Smooth muscle cell (in vitro differentiated cells): ENCODE measurements around the gene SLC38A11. TPM values are rescaled to one million over a fixed set of nuclear protein-coding genes. Genes with fewer than 3 reads are reported as not detected.

Experiments
- DNase-seq: peaks from one replicate; lab custom pipeline; 2025; ENCODE audit not compliant: unreplicated experiment; lab: John Stamatoyannopoulos, UW
- H2AFZ ChIP-seq: fragments of 200-600 bp; sonication (generic); 2 replicates; pipeline ENCODE4 v1.6.0; 2016; ENCODE audit warnings: antibody characterized with exemption, low read depth, mild to moderate bottlenecking
- H3F3A ChIP-seq: fragments of 200-600 bp; sonication (generic); 2 replicates; pipeline ENCODE4 v1.6.0; 2017; ENCODE audit warnings: antibody characterized with exemption, low read depth
- H3K27ac ChIP-seq: fragments of 200-600 bp; sonication (generic); 2 replicates; pipeline ENCODE4 v1.5.1; 2016; ENCODE audit warnings: low read depth, mild to moderate bottlenecking
- H3K27me3 ChIP-seq: fragments of 200-600 bp; sonication (generic); 2 replicates; pipeline ENCODE4 v1.6.1; 2016; ENCODE audit warnings: low read depth, mild to moderate bottlenecking
- H3K36me3 ChIP-seq: fragments of 200-600 bp; sonication (generic); 2 replicates; pipeline ENCODE4 v1.5.1; 2016; ENCODE audit warnings: low read depth
- H3K4me1 ChIP-seq: fragments of 200-600 bp; sonication (generic); 2 replicates; pipeline ENCODE4 v1.5.1; 2016; ENCODE audit warnings: low read depth
- H3K4me2 ChIP-seq: fragments of 200-600 bp; sonication (generic); 2 replicates; pipeline ENCODE4 v1.6.0; 2016; ENCODE audit warnings: mild to moderate bottlenecking
- H3K4me3 ChIP-seq: fragments of 200-600 bp; sonication (generic); 2 replicates; pipeline ENCODE4 v1.5.1; 2016; ENCODE audit warnings: mild to moderate bottlenecking
- H3K79me2 ChIP-seq: fragments of 200-600 bp; sonication (generic); 2 replicates; pipeline ENCODE4 v1.6.0; 2016; ENCODE audit warnings: low read depth, mild to moderate bottlenecking
- H3K9ac ChIP-seq: fragments of 200-600 bp; sonication (generic); 2 replicates; pipeline ENCODE4 v1.6.0; 2016; ENCODE audit warnings: low read depth
- H3K9me3 ChIP-seq: fragments of 200-600 bp; sonication (generic); replicated peaks from 2 replicates; pipeline ENCODE4 v1.5.1; 2016; ENCODE audit warnings: low read depth
- H4K20me1 ChIP-seq: fragments of 200-600 bp; sonication (generic); 2 replicates; pipeline ENCODE4 v1.6.0; 2016; ENCODE audit warnings: low read depth
- CTCF ChIP-seq: fragments of 200-600 bp; sonication (generic); IDR thresholded peaks from 2 replicates; pipeline ENCODE4 v1.5.1; 2017; ENCODE audit warnings: borderline replicate concordance, mild to moderate bottlenecking, antibody characterized with exemption; ENCODE audit not compliant: insufficient read depth, poor library complexity, severe bottlenecking
- whole genome bisulfite sequencing: methylation state at CpG from one replicate; pipeline ENCODE4 v1.1.7; 2016; ENCODE audit warnings: low lambda C conversion rate; 5-methylcytosine and 5-hydroxymethylcytosine counted together
- polyA plus RNA-seq: library from polyadenylated mRNA; unstranded; fragments of >200 nt; fragmentation: Nextera tagmentation; extraction: Ambion mirVana; gene quantifications from 2 replicates; pipeline ENCODE4 v1.2.1, GENCODE V29; 2016
- total RNA-seq: library from RNA; depleted of rRNA; stranded (reverse); fragments of >200 nt; gene quantifications from 2 replicates; pipeline ENCODE4 v1.2.3, GENCODE V29; 2014

SLC38A11 gene
- total and polyA plus RNA-seq, 2 experiments from 2014 or later: not detected

GRCh38 chr2:164888592-164888991 is 66.7 kb downstream of the SLC38A11 start:
- Histone ChIP-seq H3K36me3 (no peaks in the 10 kb centered on the region), H4K20me1 (no peaks in the 10 kb centered on the region), H3K27ac (no peak overlapping the region), H3K4me1 (peaks cover 9% of the 10 kb centered on the region), H3K4me2 (no peak overlapping the region), H3F3A (no peaks in the 10 kb centered on the region), H3K27me3 (no peaks in the 10 kb centered on the region), H3K4me3 (no peak overlapping the region), H2AFZ (no peak overlapping the region), H3K9ac (no peak overlapping the region), H3K79me2 (no peaks in the 10 kb centered on the region), H3K9me3 (no peaks in the 10 kb centered on the region)
- 59% methylated on average over 3 of the region's 3 CpGs for WGBS
- no peak for TF ChIP-seq CTCF
- no peak for DNase-seq

- no peak for TF ChIP-seq CTCF
- Histone ChIP-seq H4K20me1 (no peaks in the 10 kb centered on the region), H3K4me2 (no peak overlapping the region), H3F3A (no peaks in the 10 kb centered on the region), H2AFZ (no peak overlapping the region), H3K36me3 (no peaks in the 10 kb centered on the region), H3K27me3 (no peaks in the 10 kb centered on the region), H3K9ac (no peak overlapping the region), H3K4me3 (no peak overlapping the region), H3K9me3 (no peaks in the 10 kb centered on the region), H3K27ac (no peak overlapping the region), H3K79me2 (no peaks in the 10 kb centered on the region), H3K4me1 (peaks cover 9% of the 10 kb centered on the region)
- 84% methylated on average over 4 of the region's 4 CpGs for WGBS
- no peak for DNase-seq
These were observed 67.7 kb downstream of the SLC38A11 start for GRCh38 chr2:164887434-164888144.

- no peak overlapping the region for H3K4me3 ChIP-seq
- H3K36me3 ChIP-seq: no peaks in the 10 kb centered on the region
- 92% methylated on average over 9 of the region's 9 CpGs for WGBS
- no peak for TF ChIP-seq CTCF
- H2AFZ ChIP-seq: no peak overlapping the region
- no peak overlapping the region for H3K9ac ChIP-seq
- no peak overlapping the region for H3K4me2 ChIP-seq
- no peaks in the 10 kb centered on the region for H3K79me2 ChIP-seq
- H3F3A ChIP-seq: no peaks in the 10 kb centered on the region
- no peaks in the 10 kb centered on the region for H4K20me1 ChIP-seq
- no peak overlapping the region for H3K27ac ChIP-seq
- no peaks in the 10 kb centered on the region for H3K9me3 ChIP-seq
- no peak for DNase-seq
- peaks cover 4% of the 10 kb centered on the region for H3K4me1 ChIP-seq
- H3K27me3 ChIP-seq: no peaks in the 10 kb centered on the region
These were observed 73.0 kb downstream of the SLC38A11 start for GRCh38 chr2:164882276-164882675.

- H3K27ac ChIP-seq: no peak overlapping the region
- DNase-seq: no peak
- H3K27me3 ChIP-seq: no peaks in the 10 kb centered on the region
- H3K4me2 ChIP-seq: no peak overlapping the region
- no peaks in the 10 kb centered on the region for H3K9me3 ChIP-seq
- no peaks in the 10 kb centered on the region for H3K36me3 ChIP-seq
- H3K79me2 ChIP-seq: no peaks in the 10 kb centered on the region
- no peak for TF ChIP-seq CTCF
- no peak overlapping the region for H2AFZ ChIP-seq
- 100% methylated on average over 1 of the region's 1 CpG for WGBS
- H3K9ac ChIP-seq: no peak overlapping the region
- peaks cover 4% of the 10 kb centered on the region for H3K4me1 ChIP-seq
- H3F3A ChIP-seq: no peaks in the 10 kb centered on the region
- H3K4me3 ChIP-seq: no peak overlapping the region
- H4K20me1 ChIP-seq: no peaks in the 10 kb centered on the region
These were observed 73.8 kb downstream of the SLC38A11 start for GRCh38 chr2:164881524-164881923.
